PC-3 (cell line): ENCODE results near the gene TPST2. TPM values are rescaled to one million over a fixed set of nuclear protein-coding genes. Genes with fewer than 3 reads are reported as not detected.

Experiments used
- ATAC-seq: fragments of 200-7000 bp; cut with Tn5 transposase; 2 replicates; pipeline ENCODE4 v1.9.1; 2020; ENCODE audit warnings: mild to moderate bottlenecking, moderate library complexity
- BruUV-seq: library from RNA; stranded (reverse); fragments of 400-500 nt; replicated peaks from 2 replicates; lab custom pipeline; 2021; lab: Mats Ljungman, UMichigan
- CTCF ChIA-PET: fragments of 300-600 bp; sonication (Branson Sonifier 250); formaldehyde crosslinking; loops from one replicate; lab custom pipeline; 2022; ENCODE audit warnings: antibody characterized with exemption; lab: Charles Lee
- POLR2A ChIA-PET: fragments of 300-600 bp; sonication (Branson Sonifier 250); formaldehyde crosslinking; loops from one replicate; lab custom pipeline; 2022; ENCODE audit warnings: antibody characterized with exemption; ENCODE audit not compliant: unreplicated experiment; lab: Charles Lee
- DNase-seq: peaks from one replicate; pipeline ENCODE4 v3.0.0-alpha.2; 2015
- H2AFZ ChIP-seq: fragments of 300-600 bp; sonication (generic); 2 replicates; pipeline ENCODE4 v1.6.0; 2016; ENCODE audit warnings: antibody characterized with exemption, low read length
- H3F3A ChIP-seq: fragments of 300-600 bp; sonication (generic); one replicate; pipeline ENCODE4 v1.6.0; 2017; ENCODE audit warnings: antibody characterized with exemption, low read length, control low read depth, mild to moderate bottlenecking; ENCODE audit not compliant: unreplicated experiment
- H3K27ac ChIP-seq: fragments of 300-600 bp; sonication (generic); 2 replicates; pipeline ENCODE4 v1.5.1; 2016; ENCODE audit warnings: mild to moderate bottlenecking, low read length
- H3K27me3 ChIP-seq: fragments of 300-600 bp; sonication (generic); 2 replicates; pipeline ENCODE4 v1.6.1; 2016; ENCODE audit warnings: low read length, mixed read lengths
- H3K36me3 ChIP-seq: fragments of 300-600 bp; sonication (generic); 2 replicates; pipeline ENCODE4 v1.6.1; 2016; ENCODE audit warnings: low read depth, mixed run types, low read length, mixed read lengths
- H3K4me1 ChIP-seq: fragments of 300-600 bp; sonication (generic); 2 replicates; pipeline ENCODE4 v1.5.1; 2016; ENCODE audit warnings: low read length; ENCODE audit not compliant: insufficient read depth
- H3K4me2 ChIP-seq: fragments of 300-600 bp; sonication (generic); 2 replicates; pipeline ENCODE4 v1.6.0; 2016; ENCODE audit warnings: low read length
- H3K4me3 ChIP-seq: fragments of 300-600 bp; sonication (generic); 2 replicates; pipeline ENCODE4 v1.5.1; 2016; ENCODE audit warnings: mild to moderate bottlenecking, low read length, mixed read lengths
- H3K79me2 ChIP-seq: fragments of 300-600 bp; sonication (generic); 2 replicates; pipeline ENCODE4 v1.6.1; 2017; ENCODE audit warnings: low read length, mixed read lengths
- H3K9ac ChIP-seq: fragments of 300-600 bp; sonication (generic); 2 replicates; pipeline ENCODE4 v1.6.0; 2016; ENCODE audit warnings: mild to moderate bottlenecking, low read length
- H3K9me2 ChIP-seq: fragments of 300-600 bp; sonication (generic); replicated peaks from 2 replicates; pipeline ENCODE4 v1.6.1; 2016; ENCODE audit warnings: mixed run types, low read length, mixed read lengths
- H3K9me3 ChIP-seq: fragments of 300-600 bp; sonication (generic); 2 replicates; pipeline ENCODE4 v1.6.1; 2016; ENCODE audit warnings: low read length, mixed read lengths
- H4K20me1 ChIP-seq: fragments of 300-600 bp; sonication (generic); 2 replicates; pipeline ENCODE4 v1.6.1; 2016; ENCODE audit warnings: low read length, mixed read lengths
- CTCF ChIP-seq: fragments of 300-600 bp; sonication (generic); conservative IDR thresholded peaks from 2 replicates; pipeline ENCODE4 v1.5.1; 2017; ENCODE audit warnings: antibody characterized with exemption, low read depth, mild to moderate bottlenecking, low read length
- EZH2 ChIP-seq: fragments of 300-600 bp; sonication (generic); IDR thresholded peaks from one replicate; pipeline ENCODE4 v1.6.1; 2017; ENCODE audit warnings: antibody characterized with exemption, mild to moderate bottlenecking, low read length; ENCODE audit not compliant: unreplicated experiment
- EZH2phosphoT487 ChIP-seq: fragments of 300-600 bp; sonication (generic); IDR thresholded peaks from 2 replicates; pipeline ENCODE4 v1.6.1; 2018; ENCODE audit warnings: mild to moderate bottlenecking, antibody characterized with exemption, low read length, borderline replicate concordance
- intact Hi-C: fragments of 100-400 bp; cut with micrococcal nuclease; formaldehyde crosslinking; loops from 2 replicates; pipeline ENCODE4 v1.9.0; 2023
- total RNA-seq: library from RNA; depleted of rRNA; stranded (reverse); fragments of >200 nt; gene quantifications from 2 replicates; pipeline ENCODE4 v1.2.3, GENCODE V29; 2014

Gene TPST2
- total RNA-seq, 1 experiment from 2014 or later, result 8.1 TPM

GRCh38 chr22:26568207-26568706 lies 21.7 kb downstream of the TPST2 start:
- ATAC-seq, result no peak
- no peak overlapping the region for H3K4me3 ChIP-seq
- H3K79me2 ChIP-seq, result no peaks in the 10 kb centered on the region

GRCh38 chr22:26567610-26568009 lies 22.3 kb downstream of the TPST2 start:
- CTCF ChIA-PET, result no interaction called here
- POLR2A ChIA-PET, result no interaction called here
- no peak overlapping the region for H3K27ac ChIP-seq

More at GRCh38 chr22:26568207-26568706, 21.7 kb downstream of the TPST2 start:
- intact Hi-C loops, result no loop called here
- peak; percentile 14 for DNase-seq
- no peaks in the 10 kb centered on the region for H3K36me3 ChIP-seq
- no peaks in the 10 kb centered on the region for H3F3A ChIP-seq
- TF ChIP-seq EZH2phosphoT487 (no peak), CTCF (no peak), EZH2 (no peak)
- H3K27ac ChIP-seq, result no peak overlapping the region
- H4K20me1 ChIP-seq, result no peaks in the 10 kb centered on the region
- H3K9ac ChIP-seq, result no peak overlapping the region
- H2AFZ ChIP-seq, result no peak overlapping the region
- ChIA-PET CTCF (no interaction called here), POLR2A (no interaction called here)
- no TSS peak for BruUV-seq
- H3K27me3 ChIP-seq, result no peaks in the 10 kb centered on the region
- H3K4me1 ChIP-seq, result no peaks in the 10 kb centered on the region
- no peaks in the 10 kb centered on the region for H3K9me3 ChIP-seq
- H3K9me2 ChIP-seq, result no peaks in the 10 kb centered on the region
- H3K4me2 ChIP-seq, result no peak overlapping the region

More at GRCh38 chr22:26567610-26568009, 22.3 kb downstream of the TPST2 start:
- Histone ChIP-seq H3K9ac (no peak overlapping the region), H3K36me3 (no peaks in the 10 kb centered on the region), H2AFZ (no peak overlapping the region), H3K4me1 (no peaks in the 10 kb centered on the region), H3K27me3 (no peaks in the 10 kb centered on the region), H3K9me2 (no peaks in the 10 kb centered on the region), H3K9me3 (no peaks in the 10 kb centered on the region), H4K20me1 (no peaks in the 10 kb centered on the region), H3K79me2 (no peaks in the 10 kb centered on the region), H3K4me2 (no peak overlapping the region), H3F3A (no peaks in the 10 kb centered on the region), H3K4me3 (no peak overlapping the region)
- no peak for DNase-seq
- TF ChIP-seq EZH2phosphoT487, result no peak
- no peak for TF ChIP-seq EZH2
- no peak for TF ChIP-seq CTCF
- BruUV-seq, result no TSS peak
- intact Hi-C loops, result no loop called here
- ATAC-seq, result no peak
